ENCODE data around the gene DCLK3. TPM values are rescaled to one million over a fixed set of nuclear protein-coding genes. Genes with fewer than 3 reads are reported as not detected.

DCLK3 gene
- total RNA-seq, 4 donors from 2014 or later, result 0.10 to 0.55 (median 0.47) TPM

DNA sequence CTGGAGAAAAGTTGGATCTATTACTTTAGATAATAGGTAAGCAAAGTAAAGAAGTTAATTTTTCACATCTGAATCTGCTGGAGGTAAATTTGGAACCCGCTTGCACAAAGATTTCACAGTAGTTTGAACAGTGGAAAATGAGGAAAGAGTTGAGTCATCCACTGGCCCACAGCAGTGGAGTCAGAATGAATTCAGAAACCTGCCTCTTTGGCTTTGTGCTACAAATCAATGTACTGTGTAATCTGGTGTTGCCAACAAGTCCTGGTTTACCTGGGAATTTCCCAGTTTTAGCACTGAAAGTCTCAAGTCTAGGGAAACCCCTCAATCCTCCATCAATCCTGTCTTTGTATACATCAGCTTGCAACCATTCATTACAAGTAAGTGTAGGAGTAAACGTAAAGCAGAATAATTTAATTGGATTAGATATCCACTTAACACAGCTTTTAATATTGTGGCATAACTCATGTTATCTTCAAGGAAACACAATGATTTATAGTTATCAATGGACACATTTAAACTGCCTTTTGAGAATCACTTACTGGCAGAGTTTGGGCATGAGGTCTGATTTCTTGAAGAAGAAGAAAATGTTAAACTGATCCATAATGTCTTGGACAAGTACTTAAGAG is 100.6 kb downstream of the DCLK3 start:
- H3K4me1 ChIP-seq, result no peaks in the 10 kb centered on the region
- no peak overlapping the region for H3K27ac ChIP-seq
- DNase-seq, result no peak
- no peak overlapping the region for H3K4me3 ChIP-seq
- in situ Hi-C loops (cut with MboI; ENCODE audit: low sequenced_read_pairs in 4 of 4), result no loop called here
- intact Hi-C loops (cut with DNase I; ENCODE audit: low total_unique reads), result no loop called here
- H3K27me3 ChIP-seq, result no peaks in the 10 kb centered on the region
- TF ChIP-seq, protein P1, sequence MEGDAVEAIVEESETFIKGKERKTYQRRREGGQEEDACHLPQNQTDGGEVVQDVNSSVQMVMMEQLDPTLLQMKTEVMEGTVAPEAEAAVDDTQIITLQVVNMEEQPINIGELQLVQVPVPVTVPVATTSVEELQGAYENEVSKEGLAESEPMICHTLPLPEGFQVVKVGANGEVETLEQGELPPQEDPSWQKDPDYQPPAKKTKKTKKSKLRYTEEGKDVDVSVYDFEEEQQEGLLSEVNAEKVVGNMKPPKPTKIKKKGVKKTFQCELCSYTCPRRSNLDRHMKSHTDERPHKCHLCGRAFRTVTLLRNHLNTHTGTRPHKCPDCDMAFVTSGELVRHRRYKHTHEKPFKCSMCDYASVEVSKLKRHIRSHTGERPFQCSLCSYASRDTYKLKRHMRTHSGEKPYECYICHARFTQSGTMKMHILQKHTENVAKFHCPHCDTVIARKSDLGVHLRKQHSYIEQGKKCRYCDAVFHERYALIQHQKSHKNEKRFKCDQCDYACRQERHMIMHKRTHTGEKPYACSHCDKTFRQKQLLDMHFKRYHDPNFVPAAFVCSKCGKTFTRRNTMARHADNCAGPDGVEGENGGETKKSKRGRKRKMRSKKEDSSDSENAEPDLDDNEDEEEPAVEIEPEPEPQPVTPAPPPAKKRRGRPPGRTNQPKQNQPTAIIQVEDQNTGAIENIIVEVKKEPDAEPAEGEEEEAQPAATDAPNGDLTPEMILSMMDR (IDR thresholded peaks at IDR 0.05 in 4 of 5, conservative IDR thresholded peaks at IDR 0.05 in 1 of 5), result no peak
- no peak for TF ChIP-seq POLR2A (IDR thresholded peaks at IDR 0.05)
- no peaks in the 10 kb centered on the region for H3K9me3 ChIP-seq
- ATAC-seq, result no peak
- H3K36me3 ChIP-seq, result no peaks in the 10 kb centered on the region

DNA sequence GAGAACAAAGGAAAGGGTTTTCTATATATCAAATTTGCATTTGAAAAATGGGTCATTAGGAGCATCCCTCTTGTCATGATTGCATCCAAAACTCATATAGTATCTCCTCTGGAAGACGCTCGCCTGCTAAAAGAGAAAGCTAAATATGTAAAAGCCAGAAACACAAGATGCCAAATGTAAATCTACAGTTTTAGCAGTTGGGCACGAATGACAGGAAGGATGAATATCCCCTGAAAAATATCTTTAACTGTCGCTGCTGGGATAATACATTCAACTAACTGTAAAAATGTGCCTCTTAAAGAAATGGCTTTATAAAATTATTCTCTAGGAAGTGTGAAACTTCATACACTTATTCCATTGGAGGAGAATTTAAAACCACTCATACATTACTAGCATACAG is 101.7 kb downstream of the DCLK3 start:
- no peaks in the 10 kb centered on the region for H3K9me3 ChIP-seq
- intact Hi-C loops (cut with DNase I; ENCODE audit: low total_unique reads), result no loop called here

More for the DNA sequence above, 101.7 kb downstream of the DCLK3 start:
- in situ Hi-C loops (cut with MboI; ENCODE audit: low sequenced_read_pairs in 4 of 4), result no loop called here
- Histone ChIP-seq H3K27ac (no peak overlapping the region), H3K27me3 (no peaks in the 10 kb centered on the region), H3K4me1 (no peaks in the 10 kb centered on the region), H3K36me3 (no peaks in the 10 kb centered on the region), H3K4me3 (no peak overlapping the region)
- DNase-seq, result no peak
- no peak for TF ChIP-seq POLR2A (IDR thresholded peaks at IDR 0.05)
- TF ChIP-seq, protein P1 (IDR thresholded peaks at IDR 0.05 in 4 of 5, conservative IDR thresholded peaks at IDR 0.05 in 1 of 5), result no peak
- no peak for ATAC-seq

Other genes with a start within 250 kb of the DCLK3 start
- gene TRANK1, start 180.5 kb upstream of the DCLK3 start, total RNA-seq, result 1 to 10 TPM; 2.1 to 4.6 (median 2.4) TPM
- 10 to 100 TPM in 1 of 4 donors, 1 to 10 TPM in 3; 5.3 to 10.1 (median 8.6) TPM for gene EPM2AIP1, start 228.6 kb upstream of the DCLK3 start, total RNA-seq
- 10 to 100 TPM; 25.2 to 52.5 (median 36.4) TPM for gene MLH1, start 229.0 kb upstream of the DCLK3 start, total RNA-seq